ENCODE results near the gene AGPAT3.
"Not testable (repeated sequence)": the region's sequence is repeated elsewhere in the genome, so short reads cannot be mapped to it uniquely, and the experiment has no call there.

AGPAT3 gene

GRCh38 chr21:43895196-43895595 lies 30.2 kb downstream of the AGPAT3 start:
- H3K4me3 ChIP-seq (ENCODE audit: low read length): no peak overlapping the region
- H3K9me3 ChIP-seq (ENCODE audit: control insufficient read depth, insufficient read depth, low read length): no peaks in the 10 kb centered on the region
- no peaks in the 10 kb centered on the region; the same call in 1 of the 2 replicates for H4K20me1 ChIP-seq (ENCODE audit: control insufficient read depth, insufficient read depth, low read depth, low read length)
- H3K27me3 ChIP-seq (ENCODE audit: control insufficient read depth, low read length): no peaks in the 10 kb centered on the region
- H3K4me2 ChIP-seq (ENCODE audit: low read length): no peak overlapping the region
- no peaks in the 10 kb centered on the region for H3K9me2 ChIP-seq (replicated peaks; ENCODE audit: control insufficient read depth, low read length)
- H3F3A ChIP-seq (ENCODE audit: control insufficient read depth, insufficient read depth): no peaks in the 10 kb centered on the region
- H3K79me2 ChIP-seq (ENCODE audit: control insufficient read depth, low read length): peaks cover 23% of the 10 kb centered on the region
- H3K4me1 ChIP-seq (ENCODE audit: control insufficient read depth, low read length): peaks cover 14% of the 10 kb centered on the region
- no peak for TF ChIP-seq EZH2phosphoT487 (IDR thresholded peaks at IDR 0.05; ENCODE audit: borderline replicate concordance, low read length)
- no peak for TF ChIP-seq CTCF (IDR thresholded peaks at IDR 0.05; ENCODE audit: low read depth, low read length, poor library complexity, severe bottlenecking)
- H3K36me3 ChIP-seq (ENCODE audit: control insufficient read depth, low read length): no peaks in the 10 kb centered on the region
- H3K27ac ChIP-seq (ENCODE audit: low read depth, low read length): no peak overlapping the region

- H3K27me3 ChIP-seq (ENCODE audit: control insufficient read depth, low read length); H3F3A ChIP-seq (ENCODE audit: control insufficient read depth, insufficient read depth); H3K4me2 ChIP-seq (ENCODE audit: low read length); H3K27ac ChIP-seq (ENCODE audit: low read depth, low read length); H3K9me2 ChIP-seq (replicated peaks; ENCODE audit: control insufficient read depth, low read length); H3K36me3 ChIP-seq (ENCODE audit: control insufficient read depth, low read length); H4K20me1 ChIP-seq (ENCODE audit: control insufficient read depth, insufficient read depth, low read depth, low read length); H3K4me3 ChIP-seq (ENCODE audit: low read length); H3K9me3 ChIP-seq (ENCODE audit: control insufficient read depth, insufficient read depth, low read length): not testable (repeated sequence)
- Histone ChIP-seq H3K4me1 (ENCODE audit: control insufficient read depth, low read length) (peaks cover 14% of the 10 kb centered on the region), H3K79me2 (ENCODE audit: control insufficient read depth, low read length) (peaks cover 26% of the 10 kb centered on the region)
These were observed 31.8 kb downstream of the AGPAT3 start for GRCh38 chr21:43896696-43897299.

- H3K36me3 ChIP-seq (ENCODE audit: control insufficient read depth, low read length): no peaks in the 10 kb centered on the region
- H3K27me3 ChIP-seq (ENCODE audit: control insufficient read depth, low read length): no peaks in the 10 kb centered on the region
- peaks cover 22% of the 10 kb centered on the region for H3K79me2 ChIP-seq (ENCODE audit: control insufficient read depth, low read length)
- H3K4me3 ChIP-seq (ENCODE audit: low read length): no peak overlapping the region
- H3K4me1 ChIP-seq (ENCODE audit: control insufficient read depth, low read length): no peaks in the 10 kb centered on the region
- H3K9me3 ChIP-seq (ENCODE audit: control insufficient read depth, insufficient read depth, low read length): no peaks in the 10 kb centered on the region
- no peak overlapping the region for H3K4me2 ChIP-seq (ENCODE audit: low read length)
- no peaks in the 10 kb centered on the region for H3K9me2 ChIP-seq (replicated peaks; ENCODE audit: control insufficient read depth, low read length)
- H3F3A ChIP-seq (ENCODE audit: control insufficient read depth, insufficient read depth): no peaks in the 10 kb centered on the region
- H4K20me1 ChIP-seq (ENCODE audit: control insufficient read depth, insufficient read depth, low read depth, low read length): no peaks in the 10 kb centered on the region
- TF ChIP-seq EZH2phosphoT487 (IDR thresholded peaks at IDR 0.05; ENCODE audit: borderline replicate concordance, low read length): no peak
- TF ChIP-seq CTCF (IDR thresholded peaks at IDR 0.05; ENCODE audit: low read depth, low read length, poor library complexity, severe bottlenecking): no peak
- no peak overlapping the region for H3K27ac ChIP-seq (ENCODE audit: low read depth, low read length)
These were observed 34.5 kb downstream of the AGPAT3 start for GRCh38 chr21:43899307-43900077.

GRCh38 chr21:43900078-43900385 lies 35.0 kb downstream of the AGPAT3 start:
- no peaks in the 10 kb centered on the region for H3F3A ChIP-seq (ENCODE audit: control insufficient read depth, insufficient read depth)
- no peaks in the 10 kb centered on the region for H3K9me3 ChIP-seq (ENCODE audit: control insufficient read depth, insufficient read depth, low read length)
- H3K4me2 ChIP-seq (ENCODE audit: low read length): no peak overlapping the region
- no peak overlapping the region for H3K27ac ChIP-seq (ENCODE audit: low read depth, low read length)
- no peaks in the 10 kb centered on the region for H3K9me2 ChIP-seq (replicated peaks; ENCODE audit: control insufficient read depth, low read length)
- H4K20me1 ChIP-seq (ENCODE audit: control insufficient read depth, insufficient read depth, low read depth, low read length): no peaks in the 10 kb centered on the region
- H3K27me3 ChIP-seq (ENCODE audit: control insufficient read depth, low read length): no peaks in the 10 kb centered on the region
- TF ChIP-seq EZH2phosphoT487 (IDR thresholded peaks at IDR 0.05; ENCODE audit: borderline replicate concordance, low read length): no peak
- no peak for TF ChIP-seq CTCF (IDR thresholded peaks at IDR 0.05; ENCODE audit: low read depth, low read length, poor library complexity, severe bottlenecking)
- no peak overlapping the region for H3K4me3 ChIP-seq (ENCODE audit: low read length)
- no peaks in the 10 kb centered on the region for H3K36me3 ChIP-seq (ENCODE audit: control insufficient read depth, low read length)
- no peaks in the 10 kb centered on the region for H3K4me1 ChIP-seq (ENCODE audit: control insufficient read depth, low read length)
- H3K79me2 ChIP-seq (ENCODE audit: control insufficient read depth, low read length): peaks cover 22% of the 10 kb centered on the region
